ENCODE data around the gene AKAP13. TPM values are rescaled to one million over a fixed set of nuclear protein-coding genes. Genes with fewer than 3 reads are reported as not detected.

Gene AKAP13
- total RNA-seq, 2 donors from 2014 or later: 228 to 273 TPM

- H3K27ac ChIP-seq: peak overlapping the region; percentile 79 to 92
Measured at GRCh38 chr15:85620690-85621049, 240.3 kb downstream of the AKAP13 start.

GRCh38 chr15:85621094-85621493 is 240.7 kb downstream of the AKAP13 start:
- no peak for ATAC-seq (ENCODE audit: insufficient number of reproducible peaks, low FRiP score, low read depth)
- DNase-seq (ENCODE audit: low spot score): no peak
- Histone ChIP-seq H3K27me3 (replicated peaks; ENCODE audit: insufficient read depth) (no peaks in the 10 kb centered on the region), H3K4me3 (peak overlapping the region; percentile 71), H3K9me3 (no peaks in the 10 kb centered on the region), H3K36me3 (no peaks in the 10 kb centered on the region), H3K4me1 (ENCODE audit: control insufficient read depth in 1 of 2, low read depth in 2 of 2) (peaks cover 37 to 59% of the 10 kb centered on the region in 2 donors), H3K27ac (peak overlapping the region; percentile 79 to 92)
- TF ChIP-seq CTCF (IDR thresholded peaks at IDR 0.05): no peak

More at GRCh38 chr15:85620690-85621049, 240.3 kb downstream of the AKAP13 start:
- no peak for DNase-seq (ENCODE audit: low spot score)
- peaks cover 40 to 58% of the 10 kb centered on the region in 2 donors for H3K4me1 ChIP-seq (ENCODE audit: control insufficient read depth in 1 of 2, low read depth in 2 of 2)
- ATAC-seq (ENCODE audit: insufficient number of reproducible peaks, low FRiP score, low read depth): no peak
- no peaks in the 10 kb centered on the region for H3K27me3 ChIP-seq (replicated peaks; ENCODE audit: insufficient read depth)
- H3K4me3 ChIP-seq: peak overlapping the region; percentile 71
- no peak for TF ChIP-seq CTCF (IDR thresholded peaks at IDR 0.05)
- H3K36me3 ChIP-seq: no peaks in the 10 kb centered on the region
- no peaks in the 10 kb centered on the region for H3K9me3 ChIP-seq

GRCh38 chr15:85622221-85622831 is 241.9 kb downstream of the AKAP13 start:
- peak overlapping the region; percentile 79 to 92 for H3K27ac ChIP-seq
- TF ChIP-seq CTCF (IDR thresholded peaks at IDR 0.05): no peak
- H3K36me3 ChIP-seq: no peaks in the 10 kb centered on the region
- no peaks in the 10 kb centered on the region for H3K27me3 ChIP-seq (replicated peaks; ENCODE audit: insufficient read depth)
- no peaks in the 10 kb centered on the region for H3K9me3 ChIP-seq
- no peak for DNase-seq (ENCODE audit: low spot score)
- ATAC-seq (ENCODE audit: insufficient number of reproducible peaks, low FRiP score, low read depth): no peak
- peaks cover 24 to 58% of the 10 kb centered on the region in 2 donors for H3K4me1 ChIP-seq (ENCODE audit: control insufficient read depth in 1 of 2, low read depth in 2 of 2)
- peak overlapping the region; percentile 71 for H3K4me3 ChIP-seq

GRCh38 chr15:85623315-85624049 is 243.1 kb downstream of the AKAP13 start:
- H3K4me3 ChIP-seq: peak overlapping the region; percentile 71
- ATAC-seq (ENCODE audit: insufficient number of reproducible peaks, low FRiP score, low read depth): peak; percentile 76
- H3K27me3 ChIP-seq (replicated peaks; ENCODE audit: insufficient read depth): no peaks in the 10 kb centered on the region
- H3K4me1 ChIP-seq (ENCODE audit: control insufficient read depth in 1 of 2, low read depth in 2 of 2): peaks cover 13 to 51% of the 10 kb centered on the region in 2 donors
- H3K36me3 ChIP-seq: no peaks in the 10 kb centered on the region
- peak overlapping the region; percentile 49 to 92 for H3K27ac ChIP-seq
- TF ChIP-seq CTCF (IDR thresholded peaks at IDR 0.05): no peak
- no peaks in the 10 kb centered on the region for H3K9me3 ChIP-seq
- no peak for DNase-seq (ENCODE audit: low spot score)

- TF ChIP-seq CTCF (IDR thresholded peaks at IDR 0.05): no peak
- Histone ChIP-seq H3K9me3 (no peaks in the 10 kb centered on the region), H3K36me3 (no peaks in the 10 kb centered on the region), H3K27me3 (replicated peaks; ENCODE audit: insufficient read depth) (no peaks in the 10 kb centered on the region), H3K4me3 (peak overlapping the region; percentile 3), H3K27ac (peak overlapping the region; percentile 49 to 92), H3K4me1 (ENCODE audit: control insufficient read depth in 1 of 2, low read depth in 2 of 2) (peaks cover 18 to 56% of the 10 kb centered on the region in 2 donors)
- ATAC-seq (ENCODE audit: insufficient number of reproducible peaks, low FRiP score, low read depth) (no peak), DNase-seq (ENCODE audit: low spot score) (no peak)
Measured at GRCh38 chr15:85624291-85624801, 243.9 kb downstream of the AKAP13 start.

Measured in thoracic aorta (tissue), 2 donors.